Esophagus muscularis mucosa (tissue), 4 donors: ENCODE results near the gene HSD17B14. TPM values are rescaled to one million over a fixed set of nuclear protein-coding genes. Genes with fewer than 3 reads are reported as not detected.
"Not testable (repeated sequence)": the region's sequence is repeated elsewhere in the genome, so short reads cannot be mapped to it uniquely, and the experiment has no call there.

Experiments
- DNase-seq: peaks from one replicate; pipeline ENCODE4 v3.0.0-alpha.2; 2017; ENCODE audit errors: extremely low spot score
- H3K27ac ChIP-seq, 4 donors: fragments of 200-600 bp; sonication (generic); replicated peaks in 1 of 4; 1 replicate in 3 of 4; 2 replicates in 1 of 4; pipeline ENCODE4 v1.5.1; 2016 to 2019; ENCODE audit warnings: mild to moderate bottlenecking in 1 of 4
- H3K27me3 ChIP-seq, 4 donors: fragments of 200-600 bp; sonication (generic); one replicate each; pipeline versions ENCODE4 v1.5.1 to v1.6.0; 2016 to 2019
- H3K36me3 ChIP-seq, 4 donors: fragments of 200-600 bp; sonication (generic); one replicate each; pipeline ENCODE4 v1.5.1; 2016 to 2019
- H3K4me1 ChIP-seq, 4 donors: fragments of 200-600 bp; sonication (generic); one replicate each; pipeline ENCODE4 v1.5.1; 2016 to 2019
- H3K4me3 ChIP-seq, 4 donors: fragments of 200-600 bp; sonication (generic); 1 replicate in 2 of 4; 2 replicates in 2 of 4; pipeline ENCODE4 v1.5.1; 2016 to 2019; ENCODE audit warnings: mild to moderate bottlenecking in 4 of 4, moderate library complexity in 1 of 4
- H3K9me3 ChIP-seq, 4 donors: fragments of 200-600 bp; sonication (generic); 1 replicate in 3 of 4; 2 replicates in 1 of 4; pipeline ENCODE4 v1.5.1; 2016 to 2019
- EP300 ChIP-seq: sonication (generic); formaldehyde crosslinking; IDR thresholded peaks from one replicate; pipeline ENCODE4 v1.6.1; 2017; ENCODE audit warnings: antibody characterized with exemption
- POLR2A ChIP-seq: fragments of 450-650 bp; IDR thresholded peaks from one replicate; pipeline ENCODE4 v1.6.1; 2017; ENCODE audit warnings: antibody characterized with exemption, moderate library complexity, mild to moderate bottlenecking, low read depth
- POLR2AphosphoS5 ChIP-seq, 2 donors: sonication (generic); formaldehyde crosslinking; IDR thresholded peaks; one replicate each; pipeline ENCODE4 v1.6.1; 2017; ENCODE audit warnings: antibody characterized with exemption in 2 of 2
- WGBS: methylation state at CpG from one replicate; pipeline ENCODE4 v1.1.5; 2018; 5-methylcytosine and 5-hydroxymethylcytosine counted together
- intact Hi-C: fragments of 100-400 bp; cut with DNase I; formaldehyde crosslinking; loops from one replicate; pipeline ENCODE4 v1.15.1; 2023
- total RNA-seq, 4 donors: library from RNA; depleted of rRNA; stranded (reverse); fragments of >200 nt; gene quantifications; one replicate each; pipeline versions ENCODE4 v1.1.0 to v1.2.1, GENCODE V29; 2016
- TF ChIP-seq, protein P1 (sequence below), 3 experiments: fragments of 200-600 bp in 2 of 3; fragments of 450-650 bp in 1 of 3; sonication (generic) in 2 of 3; IDR thresholded peaks; one replicate each; pipeline ENCODE4 v1.5.1; 2017 to 2019; ENCODE audit warnings: antibody characterized with exemption in 3 of 3, mild to moderate bottlenecking in 2 of 3, moderate library complexity in 1 of 3

The HSD17B14 gene
- total RNA-seq, 4 donors from 2014 or later: 7.1 to 8.9 (median 7.8) TPM

DNA sequence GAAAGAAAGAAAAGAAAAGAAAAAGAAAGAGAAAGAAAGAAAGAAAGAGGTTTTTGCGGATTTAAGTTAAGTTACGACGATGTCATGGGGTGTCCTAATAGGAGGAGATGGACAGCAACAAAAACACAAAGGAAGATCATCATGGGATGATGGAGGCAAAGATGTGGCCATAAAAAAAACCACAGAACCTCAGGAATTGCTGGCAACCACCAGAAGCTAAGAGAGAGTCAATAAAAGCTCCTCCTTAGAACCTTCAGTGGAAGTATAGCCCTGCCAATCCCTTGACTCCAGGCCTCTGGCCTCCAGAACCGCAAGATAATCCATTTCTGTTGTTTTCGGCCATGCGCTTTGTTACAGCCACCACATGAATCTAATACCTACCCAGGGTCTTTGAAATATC, 20.6 kb upstream of the HSD17B14 start:
- H3K9me3 ChIP-seq: no peaks in the 10 kb centered on the region
- peaks cover 0 to 40% (median 20%) of the 10 kb centered on the region in 4 donors for H3K36me3 ChIP-seq
- DNase-seq: no peak
- no peak overlapping the region for H3K27ac ChIP-seq
- H3K4me3 ChIP-seq: no peak overlapping the region
- WGBS: 94% methylated on average over 6 of the region's 6 CpGs
- H3K27me3 ChIP-seq: no peaks in the 10 kb centered on the region
- H3K4me1 ChIP-seq: peaks cover 0 to 4% (median 0%) of the 10 kb centered on the region in 4 donors
- intact Hi-C loops: no loop called here
- no peak for TF ChIP-seq POLR2A
- TF ChIP-seq, protein P1, sequence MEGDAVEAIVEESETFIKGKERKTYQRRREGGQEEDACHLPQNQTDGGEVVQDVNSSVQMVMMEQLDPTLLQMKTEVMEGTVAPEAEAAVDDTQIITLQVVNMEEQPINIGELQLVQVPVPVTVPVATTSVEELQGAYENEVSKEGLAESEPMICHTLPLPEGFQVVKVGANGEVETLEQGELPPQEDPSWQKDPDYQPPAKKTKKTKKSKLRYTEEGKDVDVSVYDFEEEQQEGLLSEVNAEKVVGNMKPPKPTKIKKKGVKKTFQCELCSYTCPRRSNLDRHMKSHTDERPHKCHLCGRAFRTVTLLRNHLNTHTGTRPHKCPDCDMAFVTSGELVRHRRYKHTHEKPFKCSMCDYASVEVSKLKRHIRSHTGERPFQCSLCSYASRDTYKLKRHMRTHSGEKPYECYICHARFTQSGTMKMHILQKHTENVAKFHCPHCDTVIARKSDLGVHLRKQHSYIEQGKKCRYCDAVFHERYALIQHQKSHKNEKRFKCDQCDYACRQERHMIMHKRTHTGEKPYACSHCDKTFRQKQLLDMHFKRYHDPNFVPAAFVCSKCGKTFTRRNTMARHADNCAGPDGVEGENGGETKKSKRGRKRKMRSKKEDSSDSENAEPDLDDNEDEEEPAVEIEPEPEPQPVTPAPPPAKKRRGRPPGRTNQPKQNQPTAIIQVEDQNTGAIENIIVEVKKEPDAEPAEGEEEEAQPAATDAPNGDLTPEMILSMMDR (IDR thresholded peaks at IDR 0.05): no peak
- no peak for TF ChIP-seq POLR2AphosphoS5 (IDR thresholded peaks at IDR 0.05)
- no peak for TF ChIP-seq EP300

DNA sequence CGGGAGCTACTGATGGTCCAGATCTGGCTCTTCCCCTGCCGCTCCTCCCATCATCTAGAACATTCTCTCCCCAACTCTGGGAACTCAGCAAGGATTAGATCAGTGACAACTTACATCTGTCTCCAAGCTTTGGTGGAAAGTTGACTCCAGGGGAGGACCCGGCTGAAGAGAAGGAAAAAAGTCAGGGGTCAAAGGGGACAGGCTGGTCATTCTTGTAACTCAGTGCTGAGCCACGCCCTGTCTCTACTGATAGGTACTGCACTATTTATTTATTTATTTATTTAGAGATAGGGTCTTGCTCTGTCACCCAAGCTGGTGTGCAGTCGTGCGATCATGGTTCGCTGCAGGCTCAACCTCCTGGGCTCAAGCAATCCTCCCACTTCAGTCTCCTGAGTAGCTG, 17.8 kb upstream of the HSD17B14 start:
- peaks cover 0 to 4% (median 0%) of the 10 kb centered on the region in 4 donors for H3K4me1 ChIP-seq
- TF ChIP-seq EP300 (no peak), POLR2A (no peak), POLR2AphosphoS5 (IDR thresholded peaks at IDR 0.05) (no peak)
- TF ChIP-seq, protein P1 (IDR thresholded peaks at IDR 0.05): no peak
- no peak for DNase-seq
- intact Hi-C loops: no loop called here
- H3K27ac ChIP-seq: no peak overlapping the region
- no peak overlapping the region for H3K4me3 ChIP-seq
- no peaks in the 10 kb centered on the region for H3K9me3 ChIP-seq
- H3K27me3 ChIP-seq: no peaks in the 10 kb centered on the region
- WGBS: 89% methylated on average over 7 of the region's 7 CpGs
- H3K36me3 ChIP-seq: peaks cover 0 to 25% (median 12%) of the 10 kb centered on the region in 4 donors

DNA sequence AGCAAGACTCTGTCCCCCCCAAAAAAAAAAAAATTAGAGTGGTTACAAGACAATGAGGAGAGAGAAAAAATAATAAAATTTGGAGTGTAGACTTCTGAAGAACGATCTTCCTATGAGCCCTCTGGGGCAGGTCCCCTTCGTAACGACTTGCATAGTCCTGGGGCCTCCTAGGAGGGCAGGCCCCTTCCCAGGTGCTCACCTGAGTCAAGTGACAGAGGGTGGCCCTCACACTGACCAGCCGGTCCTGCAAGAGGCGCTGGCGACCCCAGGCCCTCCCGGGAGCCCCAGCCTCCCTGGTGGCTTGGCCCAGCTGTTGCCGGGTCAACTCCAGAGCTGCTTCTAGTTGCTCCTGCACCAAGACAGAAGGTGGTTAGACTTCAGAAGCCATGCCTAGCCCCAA, 17.2 kb upstream of the HSD17B14 start:
- Histone ChIP-seq H3K27ac (no peak overlapping the region), H3K36me3 (peaks cover 0 to 24% (median 12%) of the 10 kb centered on the region in 4 donors), H3K9me3 (no peaks in the 10 kb centered on the region), H3K4me1 (no peaks in the 10 kb centered on the region), H3K27me3 (no peaks in the 10 kb centered on the region), H3K4me3 (no peak overlapping the region)
- DNase-seq: no peak
- TF ChIP-seq, protein P1 (IDR thresholded peaks at IDR 0.05): no peak
- TF ChIP-seq POLR2AphosphoS5 (IDR thresholded peaks at IDR 0.05) (no peak), EP300 (no peak), POLR2A (no peak)
- WGBS: 92% methylated on average over 7 of the region's 8 CpGs
- intact Hi-C loops: no loop called here

DNA sequence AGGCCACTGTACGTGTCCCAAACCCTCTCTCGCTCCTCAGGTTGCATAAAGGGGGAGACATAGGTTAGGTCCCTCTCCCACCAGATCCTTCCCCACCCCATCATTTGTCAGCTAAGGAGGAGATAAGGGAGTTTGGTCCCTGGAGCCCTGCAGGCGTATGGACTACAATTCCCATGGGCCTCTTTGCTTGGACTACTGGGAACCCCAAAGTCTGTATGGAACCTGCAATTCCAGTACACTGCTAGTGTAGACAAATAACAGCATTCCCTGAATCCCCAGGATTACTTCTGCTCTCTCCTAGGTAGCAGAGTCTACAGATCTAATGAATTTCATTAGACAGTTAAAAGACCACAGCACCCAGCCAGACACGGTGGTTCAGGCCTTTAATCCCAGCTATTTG, 16.0 kb upstream of the HSD17B14 start:
- Histone ChIP-seq H3K4me3 (no peak overlapping the region), H3K36me3 (peaks cover 0 to 30% (median 14%) of the 10 kb centered on the region in 4 donors), H3K27me3 (no peaks in the 10 kb centered on the region), H3K4me1 (no peaks in the 10 kb centered on the region), H3K9me3 (no peaks in the 10 kb centered on the region), H3K27ac (no peak overlapping the region)
- intact Hi-C loops: no loop called here
- no peak for DNase-seq
- WGBS: 93% methylated on average over 4 of the region's 4 CpGs
- TF ChIP-seq, protein P1 (IDR thresholded peaks at IDR 0.05): no peak
- TF ChIP-seq POLR2A: no peak
- no peak for TF ChIP-seq EP300
- TF ChIP-seq POLR2AphosphoS5 (IDR thresholded peaks at IDR 0.05): no peak

DNA sequence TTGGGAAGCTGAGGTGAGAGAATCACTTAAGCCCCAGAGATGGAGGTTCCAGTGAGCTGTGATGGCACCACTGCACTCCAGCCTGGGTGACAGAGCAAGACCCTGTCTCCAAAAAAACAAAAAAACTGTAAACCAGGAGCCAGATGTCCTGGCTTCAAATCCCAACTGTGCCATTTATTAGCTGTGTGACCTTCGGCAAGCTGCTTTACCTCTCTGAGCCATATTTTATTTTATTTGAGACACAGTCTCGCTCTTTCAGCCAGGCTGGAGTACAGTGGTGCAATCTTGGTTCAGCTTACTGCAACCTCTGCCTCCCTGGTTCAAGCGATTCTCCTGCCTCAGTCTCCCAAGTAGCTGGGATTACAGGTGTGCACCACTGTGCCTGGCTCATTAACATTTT, 10.4 kb upstream of the HSD17B14 start:
- not testable (repeated sequence) for DNase-seq, H3K9me3 ChIP-seq, H3K4me1 ChIP-seq, H3K27me3 ChIP-seq, H3K27ac ChIP-seq, H3K4me3 ChIP-seq
- intact Hi-C loops: loop anchor here (10.0 kb wide), 1 partner anchor 202 kb away; the partner anchor contains the start of gene CA11
- peaks cover 7 to 49% (median 27%) of the 10 kb centered on the region in 4 donors for H3K36me3 ChIP-seq
- 94% methylated on average over 3 of the region's 3 CpGs for WGBS
